ENCODE measurements around the gene KCNG2. TPM values are rescaled to one million over a fixed set of nuclear protein-coding genes. Genes with fewer than 3 reads are reported as not detected.

Gene KCNG2
- total and polyA plus RNA-seq, 2 of the 8 experiments (the other 6 are each of a cell fraction or from before 2014, with no cell fraction given), result 0.19 to 0.74 TPM

GRCh38 chr18:79788734-79789085 is 9.0 kb upstream of the KCNG2 start:
- Histone ChIP-seq H4K20me1 (replicated peaks in 1 of 2; ENCODE audit: control insufficient read depth in 1 of 2, insufficient read depth in 2 of 2, low read length in 2 of 2) (peaks cover 0 to 5% of the 10 kb centered on the region in 2 experiments), H3K23ac (ENCODE audit: insufficient read length) (no peak overlapping the region), H2BK12ac (ENCODE audit: low read depth, low read length) (peak overlapping the region; percentile 29; the same call in 1 of the 2 replicates), H3K27me3 (replicated peaks in 1 of 4; ENCODE audit: control insufficient read depth in 3 of 4, extremely low read depth in 1 of 4, insufficient read depth in 3 of 4, low read length in 3 of 4) (peaks cover 19 to 44% (median 41%) of the 10 kb centered on the region in 4 experiments), H3K79me2 (ENCODE audit: control insufficient read depth in 1 of 2, insufficient read depth in 2 of 2, low read length in 2 of 2) (no peaks in the 10 kb centered on the region), H3K27ac (ENCODE audit: low read depth, low read length) (no peak overlapping the region), H3K23me2 (ENCODE audit: low read depth, low read length) (peaks cover 8% of the 10 kb centered on the region), H3K4me1 (replicated peaks in 1 of 4; ENCODE audit: control insufficient read depth in 3 of 4, insufficient read depth in 4 of 4, low read length in 3 of 4) (peaks cover 0 to 5% (median 1%) of the 10 kb centered on the region in 4 experiments; a peak in 2 of 7 replicates), H4K8ac (ENCODE audit: extremely low read depth, insufficient read depth, low read length) (no peak overlapping the region), H3K4me3 (ENCODE audit: extremely low read depth in 1 of 4, insufficient read depth in 2 of 4, low read depth in 3 of 4, low read length in 4 of 4) (peak overlapping the region in 2 of 4 experiments; percentile 24 to 64; a peak in 6 of 8 replicates), H2BK120ac (replicated peaks; ENCODE audit: low read depth, low read length) (no peak overlapping the region), H3K4ac (replicated peaks; ENCODE audit: insufficient read length, low read depth, low read length) (peak overlapping the region; percentile 97), H3K4me2 (ENCODE audit: insufficient read depth in 1 of 2, low read depth in 2 of 2, low read length in 2 of 2) (peak overlapping the region; percentile 55 to 76), H2BK20ac (ENCODE audit: low read length) (peak overlapping the region; percentile 82; the same call in 1 of the 2 replicates), H3K14ac (ENCODE audit: insufficient read length) (no peak overlapping the region), H3K9me3 (ENCODE audit: insufficient read depth in 2 of 2, low read depth in 1 of 2, low read length in 1 of 2) (no peaks in the 10 kb centered on the region; a peak in 1 of 4 replicates), H4K91ac (replicated peaks; ENCODE audit: insufficient read length, low read length) (peak overlapping the region; percentile 64), H3K9ac (replicated peaks in 1 of 4; ENCODE audit: extremely low read depth in 1 of 4, low read depth in 3 of 4, low read length in 3 of 4) (no peak overlapping the region), H4K5ac (ENCODE audit: insufficient read length, low read depth, low read length) (no peak overlapping the region), H2BK5ac (ENCODE audit: low read depth, low read length) (0 out of 2 replicates have a peak overlapping the region, but pooled peaks have one; percentile 7), H3K18ac (ENCODE audit: extremely low read depth, low read length) (no peak overlapping the region), H2AK5ac (ENCODE audit: low read depth, low read length) (peak overlapping the region; percentile 40; the same call in 1 of the 2 replicates), H2AFZ (ENCODE audit: low read length) (no peak overlapping the region), H3K79me1 (ENCODE audit: low read depth, low read length) (peaks cover 4% of the 10 kb centered on the region; the same call in 1 of the 2 replicates), H2BK15ac (ENCODE audit: low read length) (no peak overlapping the region), H3K56ac (replicated peaks; ENCODE audit: insufficient read length, low read depth, low read length) (no peak overlapping the region), H3K36me3 (ENCODE audit: control insufficient read depth in 2 of 4, insufficient read depth in 4 of 4, low read length in 3 of 4) (no peaks in the 10 kb centered on the region; a peak in 1 of 8 replicates)
- ChIA-PET CTCF (ENCODE audit: partially characterized antibody) (no interaction called here), POLR2A (ENCODE audit: partially characterized antibody) (no interaction called here)
- TF ChIP-seq MAFK (IDR thresholded peaks at IDR 0.05; ENCODE audit: low read depth, low read length) (no peak), JUN (IDR thresholded peaks at IDR 0.05; ENCODE audit: low read depth, low read length) (no peak), RAD21 (IDR thresholded peaks at IDR 0.05 in 1 of 2, conservative IDR thresholded peaks at IDR 0.05 in 1 of 2; ENCODE audit: low read depth in 2 of 2, low read length in 2 of 2) (peak; percentile 13 to 40; a peak in 3 of 4 replicates)
- TF ChIP-seq, protein P1, sequence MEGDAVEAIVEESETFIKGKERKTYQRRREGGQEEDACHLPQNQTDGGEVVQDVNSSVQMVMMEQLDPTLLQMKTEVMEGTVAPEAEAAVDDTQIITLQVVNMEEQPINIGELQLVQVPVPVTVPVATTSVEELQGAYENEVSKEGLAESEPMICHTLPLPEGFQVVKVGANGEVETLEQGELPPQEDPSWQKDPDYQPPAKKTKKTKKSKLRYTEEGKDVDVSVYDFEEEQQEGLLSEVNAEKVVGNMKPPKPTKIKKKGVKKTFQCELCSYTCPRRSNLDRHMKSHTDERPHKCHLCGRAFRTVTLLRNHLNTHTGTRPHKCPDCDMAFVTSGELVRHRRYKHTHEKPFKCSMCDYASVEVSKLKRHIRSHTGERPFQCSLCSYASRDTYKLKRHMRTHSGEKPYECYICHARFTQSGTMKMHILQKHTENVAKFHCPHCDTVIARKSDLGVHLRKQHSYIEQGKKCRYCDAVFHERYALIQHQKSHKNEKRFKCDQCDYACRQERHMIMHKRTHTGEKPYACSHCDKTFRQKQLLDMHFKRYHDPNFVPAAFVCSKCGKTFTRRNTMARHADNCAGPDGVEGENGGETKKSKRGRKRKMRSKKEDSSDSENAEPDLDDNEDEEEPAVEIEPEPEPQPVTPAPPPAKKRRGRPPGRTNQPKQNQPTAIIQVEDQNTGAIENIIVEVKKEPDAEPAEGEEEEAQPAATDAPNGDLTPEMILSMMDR (IDR thresholded peaks at IDR 0.05; ENCODE audit: control extremely low read depth in 1 of 3, insufficient read depth in 1 of 3, low read depth in 1 of 3, low read length in 3 of 3), result peak in 2 of 3 experiments; percentile 28 to 43; a peak in 3 of 4 replicates
- 55% methylated on average over 21 of the region's 27 CpGs; no CpG with 5 or more reads in 1 of the 2 experiments for WGBS, 2 experiments (ENCODE audit: extremely low coverage in 1 of 2, insufficient coverage in 1 of 2, insufficient read length in 1 of 2, insufficient replicate concordance in 2 of 2, low coverage in 1 of 2, low lambda C conversion rate in 2 of 2, missing lambda C conversion rate in 1 of 2)
- no peak for FAIRE-seq
- peak in 1 of 2 experiments; percentile 71 for DNase-seq (ENCODE audit: low read depth in 1 of 2, low spot score in 2 of 2)

All from H1 (cell line).